ENCODE measurements around the gene LRMDA.

Gene LRMDA

DNA sequence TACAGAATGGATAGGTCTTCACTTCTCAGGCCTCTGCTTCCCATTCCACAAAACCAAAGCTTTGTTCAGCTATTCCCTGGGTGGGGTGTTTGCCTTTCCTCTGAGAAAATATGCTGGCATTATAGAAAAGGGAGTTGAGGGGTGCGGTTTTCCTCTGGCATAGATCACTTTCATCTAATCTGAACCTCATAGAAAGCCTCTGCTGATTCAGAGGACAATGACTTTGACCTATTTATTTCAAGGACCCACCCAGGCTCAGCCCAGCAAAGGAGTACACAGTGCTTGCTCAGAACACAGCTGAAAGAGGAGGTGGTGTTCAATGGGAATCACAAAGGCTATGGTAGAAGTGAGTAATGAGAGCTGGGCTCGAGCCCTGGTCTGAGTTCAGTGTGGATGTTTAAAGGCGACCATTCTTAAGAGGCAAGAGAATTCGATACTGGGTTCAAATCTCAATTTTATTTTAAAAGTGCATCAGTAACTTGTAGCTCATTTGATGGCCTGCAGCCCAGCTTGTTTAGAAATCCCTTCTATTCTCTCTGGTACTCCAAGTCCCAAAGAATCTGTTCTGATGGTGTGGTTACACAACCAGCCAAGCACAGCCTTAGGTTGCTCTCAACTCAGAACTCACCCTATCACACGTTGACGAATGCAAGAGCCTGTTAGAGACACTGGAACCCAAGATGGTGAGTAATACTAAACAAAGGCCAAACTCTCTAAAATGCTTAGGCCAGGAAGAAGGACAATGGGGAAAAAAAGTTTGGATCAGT is 1012.8 kb downstream of the LRMDA start:
- no peak for DNase-seq

DNA sequence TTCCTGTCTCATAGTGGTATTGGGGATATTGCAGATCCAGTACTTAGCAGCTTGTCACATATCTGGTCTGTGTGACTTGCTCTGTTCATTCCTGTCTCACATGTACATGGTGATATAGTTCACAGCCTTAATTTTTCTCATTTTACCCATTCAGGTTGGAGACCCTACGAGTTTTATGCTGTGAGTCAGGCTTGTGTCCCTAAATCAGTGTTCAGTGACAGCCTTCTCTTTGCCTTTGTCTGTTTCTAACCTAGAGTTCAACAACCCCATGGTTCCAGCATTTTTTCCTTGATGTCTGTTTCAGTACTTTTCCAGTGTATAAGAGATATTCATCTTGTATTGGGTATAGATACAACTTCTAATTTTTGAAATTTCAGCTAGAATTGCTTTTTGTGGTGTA is 1016.2 kb downstream of the LRMDA start:
- DNase-seq = no peak

DNA sequence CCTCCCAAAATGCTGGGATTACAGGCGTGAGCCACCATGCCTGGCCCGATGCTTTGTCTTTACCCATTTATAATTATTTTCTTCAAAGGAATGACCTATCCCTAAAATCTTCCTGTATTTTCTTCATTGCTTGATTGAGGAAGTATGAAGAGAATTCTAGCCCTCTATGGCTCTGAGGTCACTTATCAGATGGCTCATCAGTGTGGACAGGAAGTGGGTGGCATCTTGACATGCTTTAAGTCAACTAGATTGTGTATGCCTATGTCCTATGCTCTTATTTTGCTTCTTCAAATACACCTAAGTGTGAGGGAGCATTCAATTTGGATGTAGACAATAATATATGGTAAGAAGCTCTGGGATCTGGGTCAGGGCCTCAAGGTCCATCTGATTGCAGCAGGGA is 1020.5 kb downstream of the LRMDA start:
- no peak for DNase-seq

DNA sequence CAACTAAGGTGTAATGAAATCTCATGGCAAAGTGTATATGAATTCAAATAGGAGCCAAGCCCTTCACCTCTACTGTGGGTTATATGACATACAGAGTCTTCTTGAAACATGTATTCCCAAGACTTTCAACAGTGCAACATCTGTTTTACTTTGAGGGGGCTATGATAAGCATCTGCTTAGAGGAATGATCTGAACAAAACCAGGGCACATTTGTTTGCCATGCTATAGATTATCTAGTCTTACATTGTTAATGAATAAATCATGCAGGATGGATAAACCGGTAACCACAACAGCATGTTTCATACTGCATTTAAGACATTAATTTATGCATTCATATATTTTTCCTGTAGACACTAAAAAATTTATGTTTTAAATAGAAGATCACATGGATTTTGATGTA is 1021.9 kb downstream of the LRMDA start:
- no peak for DNase-seq

DNA sequence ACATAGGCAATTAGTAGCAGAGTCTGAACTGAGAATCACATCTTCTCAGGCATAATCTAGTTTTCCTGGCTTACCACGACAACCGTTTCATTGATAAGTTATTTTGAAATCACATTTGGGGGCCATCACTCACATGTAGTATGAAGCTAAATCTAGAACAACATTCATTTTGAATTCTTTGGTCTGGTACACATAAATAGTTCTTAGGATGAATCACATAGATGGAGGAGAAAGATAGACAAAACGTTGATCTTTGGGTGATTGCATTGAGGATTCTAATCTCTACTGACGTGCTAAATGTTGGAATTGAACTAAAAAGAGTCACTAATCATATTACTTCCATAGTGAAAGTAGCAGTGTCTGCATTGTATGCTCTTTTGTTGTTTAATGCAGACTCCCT is 1022.6 kb downstream of the LRMDA start:
- no peak for DNase-seq

DNA sequence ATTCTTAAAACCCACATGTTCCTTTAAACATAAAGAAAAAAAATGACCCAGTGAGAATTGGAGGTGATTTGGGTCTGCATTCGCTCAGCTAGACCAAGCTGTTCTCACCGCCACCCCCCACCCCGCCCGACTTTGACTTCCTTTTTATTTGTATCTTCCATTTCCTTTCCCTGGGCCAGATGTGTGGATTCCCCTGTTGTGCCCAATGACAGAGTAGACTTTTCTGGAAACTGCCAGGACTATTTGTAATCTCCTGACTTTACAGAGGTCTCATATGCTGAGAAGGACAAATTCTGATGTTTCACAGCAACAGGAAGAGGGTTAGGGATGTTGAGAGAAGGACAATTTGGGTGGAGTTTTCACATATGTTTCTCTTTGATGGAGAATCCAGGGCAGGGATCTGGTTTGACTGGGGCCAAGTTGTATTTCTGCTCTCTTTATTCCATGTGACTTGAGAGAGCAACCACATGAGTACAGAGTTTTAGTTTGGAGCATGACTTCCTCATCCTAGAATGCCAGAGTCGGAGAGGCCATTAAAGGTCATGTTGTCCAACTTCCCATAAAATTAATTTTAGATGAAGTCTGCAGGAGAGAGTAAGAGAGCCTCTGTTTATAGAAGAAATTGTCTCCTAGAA is 1023.2 kb downstream of the LRMDA start:
- DNase-seq = no peak

DNA sequence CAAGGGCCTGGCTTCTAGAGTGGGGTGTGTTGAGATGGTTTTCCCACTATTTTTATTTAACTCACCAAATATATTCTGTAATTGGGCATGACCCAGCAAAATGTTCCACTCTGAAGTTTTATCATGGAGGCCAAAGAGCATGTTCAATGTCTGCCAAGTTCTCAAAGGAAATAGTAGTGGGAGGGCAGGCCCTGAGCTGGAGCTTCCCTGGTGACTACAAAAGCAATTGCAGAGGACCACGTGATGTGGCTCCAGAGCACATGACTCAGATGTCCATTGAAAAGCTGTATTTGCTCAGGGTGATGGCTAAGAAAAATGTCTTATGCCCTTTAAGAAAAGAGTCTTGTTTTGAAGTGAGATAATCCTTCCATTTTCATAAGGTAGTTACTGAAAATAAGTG is 1024.8 kb downstream of the LRMDA start:
- DNase-seq = no peak

DNA sequence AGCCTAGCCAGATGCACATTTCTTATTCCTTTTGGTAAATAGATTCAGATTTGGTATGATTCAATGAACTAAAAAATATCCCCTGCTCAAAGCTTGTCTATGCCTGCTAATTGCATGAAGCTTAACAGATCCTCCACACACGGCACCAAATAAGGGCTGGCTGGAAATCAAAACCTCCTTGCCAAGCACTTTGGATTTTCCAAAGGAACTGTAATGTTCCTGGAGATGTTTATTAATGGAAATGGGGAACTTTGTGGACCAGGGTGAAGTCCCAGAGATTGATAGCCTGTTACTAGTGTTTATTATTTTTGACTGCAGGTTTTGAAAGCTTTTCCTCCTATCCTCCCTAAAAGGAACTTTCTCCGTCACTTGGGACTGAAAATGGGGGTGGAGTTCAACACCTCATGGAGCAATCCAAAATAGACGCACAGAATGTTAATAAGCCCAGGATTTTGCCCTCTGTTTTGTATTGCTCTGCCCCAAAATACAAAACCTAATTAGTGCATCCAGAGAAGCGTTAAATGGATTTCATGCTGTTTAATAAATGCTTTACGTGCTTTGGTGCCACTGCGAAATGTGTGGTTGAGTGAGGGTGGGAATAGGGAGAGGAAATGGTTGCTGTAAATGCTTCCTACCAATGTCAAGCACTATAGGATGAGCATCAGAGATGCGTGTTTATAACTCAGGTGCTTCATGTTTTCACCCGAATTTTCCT is 1027.7 kb downstream of the LRMDA start:
- DNase-seq = peak; percentile 47

DNA sequence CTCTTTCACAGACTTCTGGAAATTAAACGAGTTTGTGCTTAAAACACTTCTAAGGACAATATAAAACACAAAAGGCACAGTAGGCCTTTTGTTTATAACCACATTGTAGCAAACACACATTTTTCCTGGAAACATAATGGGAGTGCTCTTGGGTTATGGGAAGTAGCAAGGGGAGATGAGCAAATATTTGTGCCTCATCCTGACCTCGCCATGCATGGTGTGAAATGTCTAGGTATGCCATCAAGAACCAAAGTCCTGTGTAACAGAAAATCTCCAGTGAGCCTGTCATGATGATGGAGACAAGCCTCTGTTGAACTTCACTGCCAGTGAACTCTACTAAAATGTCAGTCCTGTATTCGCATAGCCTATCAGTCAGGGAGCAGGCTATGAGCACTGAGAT is 1029.6 kb downstream of the LRMDA start:
- no peak for DNase-seq

DNA sequence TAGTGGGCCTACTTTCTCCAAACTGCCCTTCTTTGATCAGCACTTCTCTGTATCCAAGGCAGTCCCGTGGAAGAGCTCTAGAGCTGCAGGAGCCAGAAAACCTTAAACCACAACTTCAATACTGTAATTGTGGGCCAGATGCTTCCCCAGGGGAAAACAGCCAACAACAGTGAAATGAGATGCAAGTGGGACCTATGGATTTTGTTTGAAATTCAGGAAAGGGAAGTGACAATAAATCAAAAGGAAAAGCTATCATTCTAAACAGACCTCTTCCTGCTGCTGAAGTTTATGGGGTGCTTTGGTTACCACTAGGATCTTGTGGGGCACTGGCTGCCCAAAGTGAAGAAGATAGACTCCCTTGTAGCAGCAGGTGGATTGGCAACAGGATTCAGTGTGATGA is 1031.7 kb downstream of the LRMDA start:
- no peak for DNase-seq

DNA sequence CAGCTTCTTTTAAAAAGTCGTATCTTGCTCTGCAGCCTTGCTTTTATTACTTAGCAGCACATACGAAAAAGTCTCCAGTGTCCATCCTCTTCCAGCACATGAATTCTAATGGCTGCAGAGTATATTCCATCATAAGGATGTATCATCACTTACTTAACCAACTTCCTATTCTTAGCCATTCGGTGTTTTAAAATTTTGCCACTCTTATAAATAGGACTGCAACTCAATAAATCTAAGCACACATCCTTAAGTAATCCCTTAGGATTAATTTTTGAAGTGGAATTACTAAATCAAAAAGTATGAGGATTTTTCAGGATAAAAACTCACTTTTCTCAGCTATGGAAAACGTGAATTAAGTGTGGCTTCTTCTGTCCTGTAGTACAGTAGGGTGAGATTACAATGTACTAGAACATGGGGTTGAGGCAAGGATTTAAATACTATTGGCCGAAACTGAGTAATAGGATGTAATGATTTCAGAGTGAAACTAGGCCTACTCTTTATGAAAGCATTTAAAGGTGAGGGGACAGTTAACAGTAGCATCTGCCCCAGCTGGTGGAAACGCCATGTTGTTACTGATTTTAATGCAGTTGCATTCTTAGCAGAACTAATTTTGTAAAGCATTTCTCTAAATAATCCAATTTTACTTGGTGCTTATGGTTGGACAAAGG is 1035.5 kb downstream of the LRMDA start:
- no peak for DNase-seq

DNA sequence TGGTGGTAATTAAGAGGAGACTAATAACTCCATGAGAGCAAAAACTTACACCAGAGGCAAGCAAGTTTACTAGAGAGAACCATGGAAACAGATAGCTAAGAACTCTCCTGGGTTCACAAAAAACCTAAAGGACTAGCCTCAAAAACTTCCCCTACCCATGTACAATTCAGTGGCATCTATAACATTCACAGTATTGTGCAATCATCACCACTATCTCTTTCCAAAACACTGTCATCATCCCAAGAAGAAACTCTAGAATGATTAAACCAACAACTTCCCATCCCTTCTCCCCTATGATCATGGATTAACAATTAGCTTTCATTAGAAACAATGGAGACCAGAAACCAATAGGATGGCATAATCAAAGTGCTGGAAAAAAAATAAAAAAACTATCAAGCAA is 1038.3 kb downstream of the LRMDA start:
- DNase-seq = no peak

DNA sequence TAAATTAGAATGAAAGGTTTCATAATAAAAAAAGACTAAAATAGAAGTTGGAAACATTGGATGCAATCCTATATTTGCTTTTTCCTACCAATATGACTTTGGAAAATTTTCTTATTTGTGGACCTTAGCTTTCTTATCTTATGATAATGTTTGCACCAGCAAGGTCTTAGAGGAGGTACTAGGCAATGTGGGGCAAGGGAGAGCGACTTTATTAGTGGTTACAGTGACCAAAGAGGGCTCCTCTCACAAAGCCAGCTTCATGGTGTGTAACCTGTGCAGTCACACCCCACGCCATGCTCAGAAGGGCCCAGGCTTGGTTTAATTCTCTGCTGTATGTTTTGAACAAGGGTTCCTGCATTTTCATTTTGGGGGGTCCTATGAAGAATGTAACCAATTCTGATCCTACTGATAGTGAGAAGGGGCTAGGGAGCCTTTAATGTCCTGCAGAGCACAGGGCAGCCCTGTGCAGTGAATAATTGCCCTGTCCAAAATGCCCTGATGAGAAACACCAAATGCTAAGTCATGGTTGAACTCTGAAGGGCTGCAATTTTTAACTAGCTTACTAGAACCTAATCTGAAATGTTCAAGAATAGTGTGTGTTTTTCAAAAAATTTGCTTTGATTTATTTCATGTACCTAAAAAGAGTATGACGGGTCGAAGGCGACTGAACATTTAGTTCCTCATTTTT is 1047.8 kb downstream of the LRMDA start:
- no peak for DNase-seq

DNA sequence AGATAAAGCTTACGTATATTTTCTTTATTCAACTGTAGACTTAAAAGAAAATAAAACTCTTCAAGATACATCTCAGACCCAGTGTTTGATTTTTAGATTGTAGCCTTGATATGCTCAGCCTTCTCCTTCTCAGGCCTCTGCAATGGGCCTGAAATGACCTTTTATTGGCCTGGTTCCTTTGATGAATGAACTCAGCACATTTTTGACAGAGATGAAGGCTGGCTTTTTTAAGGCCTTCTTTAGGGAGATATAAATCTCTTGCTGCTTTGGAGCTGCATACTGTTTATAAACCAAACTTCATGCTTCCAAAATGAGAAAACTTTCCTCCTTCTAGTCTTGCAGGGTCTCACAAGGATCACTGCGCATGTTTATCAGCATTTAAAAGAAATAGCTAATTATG is 1049.8 kb downstream of the LRMDA start:
- DNase-seq = no peak

DNA sequence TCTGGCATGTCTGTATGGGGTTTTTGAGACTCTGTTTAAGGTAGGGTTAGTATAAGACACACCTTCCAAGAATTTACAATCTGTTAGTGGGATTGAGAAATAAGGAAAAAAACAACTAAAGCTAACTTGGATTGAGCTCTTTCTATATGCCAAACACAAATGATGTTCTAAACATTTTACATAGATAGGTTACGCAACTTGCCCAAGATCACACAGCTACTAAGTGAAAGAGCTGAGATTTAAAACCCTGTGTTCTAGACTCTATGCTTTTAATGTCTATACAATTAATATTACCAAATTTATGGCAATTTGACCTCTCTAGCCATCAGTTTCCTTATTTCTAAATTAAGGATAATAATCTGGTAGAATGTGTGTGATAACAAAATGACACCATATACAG is 1056.2 kb downstream of the LRMDA start:
- no peak for DNase-seq

DNA sequence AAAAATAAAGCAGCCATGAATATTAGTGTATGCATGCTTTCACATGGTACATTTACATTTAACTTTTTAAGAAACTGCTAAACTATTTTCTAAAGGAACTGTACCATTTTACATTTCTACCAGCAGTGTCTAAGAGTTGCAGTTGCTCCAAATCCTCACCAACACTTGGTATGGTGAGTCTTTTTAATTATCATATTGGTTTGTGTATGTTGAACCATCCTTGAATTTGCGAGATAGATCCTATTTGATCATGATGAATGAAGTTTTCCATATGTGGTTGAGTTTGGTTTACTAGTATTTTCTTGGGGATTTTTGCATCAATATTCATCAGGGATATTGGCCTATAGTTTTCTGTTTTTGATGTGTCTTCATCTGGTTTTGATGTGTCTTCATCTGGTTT is 1057.2 kb downstream of the LRMDA start:
- DNase-seq = no peak

DNA sequence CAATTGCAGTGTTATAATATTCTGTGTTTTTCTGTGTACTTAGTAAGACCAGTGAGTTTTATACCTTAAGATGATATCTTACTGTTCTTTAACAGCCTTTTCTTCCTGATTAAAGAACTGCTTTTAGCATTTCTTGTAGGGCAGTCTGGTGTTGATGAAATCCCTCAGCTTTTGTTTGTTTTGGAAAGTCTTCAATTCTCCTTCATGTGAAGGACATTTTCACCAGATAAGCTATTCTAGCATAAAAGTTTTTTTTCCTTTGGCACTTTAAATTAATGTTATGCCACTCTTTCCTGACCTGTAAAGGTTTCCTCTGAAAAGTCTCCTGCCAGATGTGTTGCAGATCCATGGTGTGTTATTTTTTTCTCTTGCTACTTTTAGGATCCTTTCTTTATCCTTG is 1059.8 kb downstream of the LRMDA start:
- DNase-seq = no peak

DNA sequence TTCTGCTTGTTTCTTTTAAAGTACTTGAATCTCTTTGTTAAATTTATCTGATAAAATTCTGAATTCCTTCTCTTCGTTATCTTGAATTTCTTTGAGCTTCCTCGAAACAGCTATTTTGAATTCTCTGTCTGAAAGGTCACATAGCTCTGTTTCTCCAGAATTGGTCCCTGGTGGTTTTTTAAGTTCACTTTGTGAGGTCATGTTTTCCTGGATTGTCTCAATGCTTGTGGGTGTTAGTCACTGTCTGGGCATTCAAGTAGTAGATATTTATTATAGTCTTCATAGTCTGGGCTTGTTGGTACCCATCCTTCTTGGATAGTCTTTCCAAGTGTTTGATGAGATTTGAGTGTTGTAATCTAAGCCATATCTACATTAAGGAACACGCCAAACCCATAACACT is 1060.6 kb downstream of the LRMDA start:
- no peak for DNase-seq

DNA sequence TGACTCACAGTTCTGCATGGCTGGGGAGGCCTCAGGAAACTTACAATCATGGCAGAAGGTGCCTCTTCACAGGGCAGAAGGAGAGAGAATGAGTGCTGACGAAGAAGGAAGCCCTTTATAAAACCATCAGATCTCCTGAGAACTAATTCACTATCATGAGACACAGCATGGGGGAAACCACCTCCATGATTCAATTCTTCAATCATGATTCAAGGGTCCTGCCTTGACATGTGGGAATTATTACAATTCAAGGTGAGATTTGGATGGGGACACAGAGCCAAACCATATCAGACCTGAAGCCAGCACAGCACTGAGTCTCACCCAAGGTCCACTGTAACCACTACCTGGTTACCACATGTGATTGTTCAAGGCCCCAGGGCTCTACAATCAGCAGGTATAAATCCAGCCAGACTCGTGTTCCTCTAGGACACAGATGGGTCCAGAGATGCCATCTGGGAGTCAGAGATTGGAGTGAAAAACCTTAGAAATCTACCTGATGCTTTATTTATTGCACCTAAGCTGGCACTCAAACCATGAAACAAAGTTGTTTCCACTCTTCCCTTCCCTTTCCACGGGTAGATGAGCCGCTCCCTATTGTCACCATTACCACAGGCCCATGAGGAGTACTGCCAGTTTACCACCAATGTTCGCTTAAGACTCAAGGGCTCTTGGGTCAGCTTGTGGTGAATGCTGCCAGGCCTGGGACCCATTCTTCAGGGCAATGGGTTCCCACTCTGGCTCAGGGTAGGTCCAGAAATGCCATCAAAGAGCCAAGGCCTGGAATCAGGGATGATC is 1061.5 kb downstream of the LRMDA start:
- DNase-seq = no peak

DNA sequence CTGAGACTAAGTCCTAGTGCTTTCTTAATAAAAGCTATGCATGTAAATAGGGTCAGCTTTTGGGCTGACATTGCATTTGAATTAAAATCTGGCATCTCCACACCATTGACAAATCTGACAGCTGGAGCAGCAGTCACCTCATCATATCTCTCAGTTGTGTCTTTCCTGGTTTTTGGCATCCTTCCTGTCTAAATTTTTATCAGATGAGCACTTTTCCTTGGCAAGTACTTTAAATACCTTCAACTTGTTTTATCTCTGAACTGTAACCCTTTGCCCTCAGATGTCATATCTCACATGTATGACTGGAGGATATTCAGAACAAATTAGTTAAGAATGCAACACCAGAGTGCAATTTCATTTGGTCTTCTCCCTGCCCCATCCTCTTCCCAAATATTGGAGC is 1066.2 kb downstream of the LRMDA start:
- no peak for DNase-seq

DNA sequence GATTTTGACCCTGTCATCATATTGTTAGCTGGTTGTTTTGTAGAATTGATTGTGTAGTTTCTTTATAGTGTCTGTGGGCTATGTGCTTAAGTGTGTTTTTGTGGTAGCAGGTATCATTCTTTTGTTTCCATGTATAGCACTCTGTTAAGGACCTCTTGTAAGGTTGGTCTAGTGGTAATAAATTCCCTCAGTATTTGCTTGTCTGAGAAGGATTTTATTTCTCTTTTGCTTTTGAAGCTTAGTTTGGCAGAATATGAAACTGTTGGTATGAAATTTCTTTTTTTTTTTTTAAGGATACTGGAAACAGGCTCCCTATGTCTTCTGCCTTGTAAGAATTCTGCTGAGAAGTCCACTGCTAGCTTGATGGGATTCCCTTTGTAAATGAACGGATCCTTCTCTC is 1073.4 kb downstream of the LRMDA start:
- DNase-seq = no peak

DNA sequence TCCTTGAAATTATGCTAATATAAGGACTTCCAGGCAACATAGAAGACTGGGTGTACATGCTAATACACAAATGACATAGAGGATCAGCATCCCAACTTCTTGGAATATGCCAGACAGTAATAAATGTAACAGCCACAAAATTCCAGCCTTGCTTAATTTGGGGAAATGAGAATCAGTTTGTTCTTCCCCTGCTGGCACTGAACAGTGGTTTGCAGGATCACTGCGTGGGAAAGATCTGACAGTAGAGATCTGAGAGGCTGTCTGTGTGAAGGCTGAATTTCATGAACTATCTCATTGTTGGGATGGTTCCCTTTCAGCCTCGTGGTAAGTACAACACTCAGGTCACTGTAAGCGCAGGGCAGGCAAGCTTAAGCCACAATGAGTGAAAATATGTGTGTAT is 1078.0 kb downstream of the LRMDA start:
- no peak for DNase-seq
